A549 treated with CORT108297 at 1 μM for 4 hours (cell line): ENCODE results near the gene TBC1D8. TPM values are rescaled to one million over a fixed set of nuclear protein-coding genes. Genes with fewer than 3 reads are reported as not detected.

Experiments
- total RNA-seq: library from RNA; stranded (reverse); fragments of 200-300 nt; extraction: Qiagen RNA extraction; gene quantifications from 5 replicates; pipeline ENCODE4 v1.2.3, GENCODE V29; 2022

The TBC1D8 gene
- total RNA-seq = 51.4 to 78.5 TPM (median 73.8 TPM) in 5 replicates

DNA sequence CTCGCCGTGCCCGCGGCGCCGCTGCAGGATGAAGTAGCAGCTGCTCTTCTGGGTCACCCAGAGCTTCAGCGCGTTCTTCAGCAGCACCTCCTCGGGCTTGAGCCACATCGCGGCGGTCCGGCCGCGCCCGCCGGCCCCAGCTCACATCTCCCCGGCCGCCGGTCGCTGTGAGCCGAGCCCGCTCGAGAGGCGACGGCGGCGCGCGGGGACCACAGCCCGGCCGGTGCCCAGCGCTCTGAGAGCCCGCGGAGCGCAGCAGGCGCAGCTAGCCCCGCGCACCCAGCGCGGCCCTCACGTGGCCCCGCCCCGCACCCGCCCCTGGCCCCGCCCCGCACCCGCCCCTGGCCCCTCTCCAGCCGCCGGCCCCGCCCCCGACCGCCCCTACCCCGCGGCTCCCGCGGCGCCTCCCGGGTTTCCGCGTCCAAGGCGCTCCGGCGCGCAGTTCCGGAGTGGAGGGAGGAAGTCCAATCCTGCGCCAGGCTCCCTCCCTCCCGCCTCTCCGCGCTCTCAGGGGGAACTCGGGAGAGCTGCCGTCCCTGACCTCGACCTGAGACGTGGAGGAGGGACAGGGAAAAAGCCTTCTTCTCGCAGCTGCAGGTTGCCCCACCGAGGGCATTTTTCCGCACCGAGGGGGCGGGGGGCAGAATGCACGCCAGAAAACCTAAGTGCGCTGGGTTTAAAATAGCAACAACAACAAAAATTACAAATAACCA is at the start of gene TBC1D8:
TSS of gene TBC1D8 (minus strand) at position 237 of the 713 bp plus-strand sequence. CDS start at position 108, 129 bp downstream.

DNA sequence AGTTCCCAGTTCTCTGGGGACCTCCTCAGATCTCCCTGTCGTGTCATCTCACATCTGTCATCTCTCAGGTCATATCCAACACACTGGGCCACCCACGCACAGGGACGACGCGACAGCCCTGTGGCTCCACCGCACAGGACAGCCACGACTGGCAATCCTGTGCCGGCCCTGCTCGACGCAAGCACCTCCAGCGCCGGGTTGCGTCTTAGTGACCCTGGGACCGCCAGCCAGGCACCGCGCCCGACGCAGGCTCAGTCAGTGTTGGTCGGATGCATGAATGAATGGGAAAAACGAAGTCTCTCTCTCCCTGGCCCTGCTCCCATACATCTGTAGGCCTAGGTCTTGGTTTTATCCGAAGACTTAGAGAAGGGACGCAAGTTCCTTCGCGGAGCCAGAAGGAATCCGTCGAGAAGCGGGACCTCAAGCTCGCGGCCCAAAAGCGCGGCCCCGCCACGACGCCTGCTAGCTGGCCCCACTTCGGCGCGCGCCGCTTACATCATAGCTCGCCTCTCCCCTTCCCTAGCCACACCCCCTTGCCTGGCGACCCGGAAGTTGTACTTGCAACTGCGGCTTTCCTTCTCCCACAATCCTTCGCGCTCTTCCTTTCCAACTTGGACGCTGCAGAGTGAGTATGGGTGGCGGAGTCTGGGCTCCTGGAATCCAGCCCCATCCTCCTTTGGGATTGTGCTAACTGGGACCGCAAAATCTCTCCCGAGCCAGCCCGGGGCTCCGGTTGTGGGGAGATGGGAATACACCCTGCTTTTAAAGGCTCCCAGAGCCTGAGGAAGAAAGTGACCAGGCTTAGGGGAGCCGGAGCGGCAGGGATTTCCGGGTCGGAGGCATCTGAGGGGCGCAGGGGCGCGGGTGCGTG is 149.3 kb downstream of the TBC1D8 start, which contains the start of gene RPL31:
TSS of gene RPL31 (plus strand) at position 599 of the 871 bp plus-strand sequence. CDS start 413 bp downstream, outside the sequence.

Other genes with a start within 250 kb of the TBC1D8 start
- 1,996 to 2,328 TPM (median 2,230 TPM) in 5 replicates for gene RPL31, start 149.1 kb downstream of the TBC1D8 start, total RNA-seq
- gene CNOT11, start 101.5 kb upstream of the TBC1D8 start, total RNA-seq = 36.1 to 54.2 TPM (median 40.6 TPM) in 5 replicates
- gene RNF149, start 157.3 kb upstream of the TBC1D8 start, total RNA-seq = 37.0 to 48.0 TPM (median 42.1 TPM) in 5 replicates
- 6.9 to 11.3 TPM (median 10.2 TPM) in 5 replicates for gene CREG2, start 236.1 kb upstream of the TBC1D8 start, total RNA-seq